Left forelimb (tissue), 1 donor: ENCODE results near the gene PSD4.
A peak's percentile ranks its signal among the peaks of the same experiment; 100 is the strongest.

Source experiments
- DNase-seq: peaks from one replicate; pipeline ENCODE4 v3.0.0-alpha.2; 2018; ENCODE audit warnings: low spot score

PSD4 gene

DNA sequence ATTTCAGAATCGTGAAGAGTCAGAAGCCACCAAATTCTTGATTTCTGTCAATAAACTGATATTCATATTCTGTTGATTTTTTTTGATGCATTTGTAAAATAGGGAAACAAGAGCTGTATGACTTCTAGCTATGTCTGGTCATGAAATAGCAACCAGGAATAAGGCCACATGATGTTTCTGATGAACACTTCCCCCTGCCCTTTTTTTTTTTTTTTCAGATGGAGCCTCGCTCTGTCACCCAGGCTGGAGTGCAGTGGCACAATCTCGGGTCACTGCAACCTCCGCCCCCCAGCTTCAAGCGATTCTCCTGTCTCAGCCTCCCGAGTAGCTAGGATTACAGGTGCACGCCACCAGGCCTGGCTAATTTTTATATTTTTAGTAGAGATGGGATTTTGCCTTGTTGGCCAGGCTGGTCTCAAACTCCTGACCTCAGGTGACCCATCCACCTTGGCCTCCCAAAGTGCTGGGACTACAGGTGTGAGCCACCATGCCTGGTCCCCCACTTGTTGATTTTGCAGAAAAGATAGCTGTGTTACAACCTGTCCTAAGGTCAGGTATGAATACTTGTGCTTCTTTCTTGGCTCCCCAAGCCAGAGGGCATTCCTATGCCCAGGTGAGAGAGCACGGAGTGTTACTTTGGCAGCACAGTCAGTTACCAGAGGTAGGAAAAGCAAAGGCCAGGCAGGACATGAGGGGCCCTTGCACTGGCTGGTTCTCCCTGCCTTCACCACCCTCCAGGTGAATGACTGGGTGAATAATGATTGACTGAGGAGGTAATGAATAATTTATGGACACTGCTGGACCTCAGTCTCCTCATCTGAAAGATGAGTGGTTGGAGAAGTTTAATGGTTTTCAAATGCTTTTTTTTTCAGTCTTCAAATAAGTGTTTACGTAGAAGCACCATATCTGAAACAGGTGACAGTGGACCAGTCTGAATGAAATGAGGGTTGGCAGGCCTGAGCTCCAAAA is 65.4 kb downstream of the PSD4 start:
- no peak for DNase-seq

DNA sequence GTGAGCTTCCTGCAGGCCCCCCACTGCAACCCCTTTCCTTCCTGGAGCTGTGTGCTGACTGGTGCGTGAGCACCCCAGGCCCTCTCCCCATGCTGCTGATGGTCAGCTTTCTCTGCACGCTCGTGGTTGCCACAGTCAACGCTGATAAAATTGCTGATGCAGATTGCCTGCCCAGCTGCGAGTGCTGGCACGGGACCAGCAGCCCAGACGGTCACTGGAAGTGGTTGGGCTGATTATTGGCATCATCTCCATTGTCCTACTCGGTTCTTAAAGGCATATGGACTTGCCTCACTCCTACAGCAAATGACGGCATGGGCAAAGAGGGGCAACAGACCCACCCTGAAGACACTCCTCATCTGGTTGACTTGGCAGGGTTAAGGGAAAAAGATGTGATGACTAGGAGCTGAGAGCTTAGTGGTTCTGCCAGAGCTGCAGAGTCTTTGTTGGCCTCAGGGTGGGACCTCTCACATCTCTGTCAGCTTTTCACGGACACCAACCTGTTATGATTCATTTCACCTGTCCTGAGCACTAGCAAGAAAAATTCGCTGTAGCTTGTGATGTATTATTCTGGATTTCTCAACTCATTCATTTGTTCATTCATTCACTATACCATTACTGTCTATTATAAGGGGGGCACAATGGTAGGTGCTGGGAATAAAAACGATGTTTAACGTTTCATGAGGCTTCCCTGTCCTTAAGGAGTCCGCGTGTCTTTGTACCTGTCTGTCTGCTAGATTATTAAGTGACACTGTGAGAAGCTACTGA is 66.6 kb downstream of the PSD4 start:
- DNase-seq, result peak; percentile 86

DNA sequence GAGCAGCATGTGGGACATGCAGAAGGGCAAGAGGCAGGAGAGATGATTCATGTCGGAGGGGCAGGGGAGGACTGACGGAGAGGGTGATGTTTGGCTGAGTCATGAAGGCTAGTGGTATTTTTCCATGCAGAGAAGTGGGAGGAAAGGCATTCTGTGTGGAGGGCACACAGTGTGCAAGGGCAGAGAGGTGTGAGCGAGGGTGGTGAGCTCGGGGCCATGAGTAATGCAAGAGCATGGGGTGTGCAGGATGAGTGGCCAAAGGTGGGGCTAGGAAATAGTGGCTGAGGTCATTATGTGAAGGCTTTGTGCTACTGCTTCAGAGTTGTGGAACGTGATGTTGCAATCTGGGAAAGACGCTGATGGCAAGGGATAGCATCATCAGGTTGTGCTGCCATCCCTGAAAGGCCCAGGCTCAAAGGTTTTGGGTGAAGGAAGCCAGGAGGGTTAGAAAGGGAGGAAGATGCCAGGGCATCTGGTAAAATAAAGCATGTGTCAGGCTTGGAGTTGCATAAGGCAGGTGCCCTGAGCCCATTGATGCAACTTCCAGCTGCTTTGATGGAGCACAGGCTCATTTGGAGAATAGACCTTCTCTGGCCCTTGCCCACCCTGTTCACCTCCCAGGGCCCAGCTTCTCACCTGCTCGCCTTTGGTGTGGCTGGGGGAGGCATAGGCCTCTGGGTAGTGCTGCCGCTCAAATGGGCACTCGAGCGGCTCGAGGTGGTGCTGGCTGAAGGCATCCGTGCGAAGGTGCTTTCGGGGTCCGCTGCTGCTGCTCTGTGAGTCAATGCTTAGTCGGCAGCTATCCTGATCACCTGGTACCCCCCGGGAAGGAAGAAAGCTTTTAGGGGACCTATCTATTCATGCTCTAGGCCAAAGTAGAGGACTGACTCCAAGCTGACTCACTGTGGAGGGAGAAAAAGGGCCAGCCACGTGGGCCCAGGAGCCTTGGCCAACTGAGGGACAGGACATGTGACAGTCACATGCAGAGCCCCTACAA is 67.4 kb downstream of the PSD4 start:
- DNase-seq, result no peak

DNA sequence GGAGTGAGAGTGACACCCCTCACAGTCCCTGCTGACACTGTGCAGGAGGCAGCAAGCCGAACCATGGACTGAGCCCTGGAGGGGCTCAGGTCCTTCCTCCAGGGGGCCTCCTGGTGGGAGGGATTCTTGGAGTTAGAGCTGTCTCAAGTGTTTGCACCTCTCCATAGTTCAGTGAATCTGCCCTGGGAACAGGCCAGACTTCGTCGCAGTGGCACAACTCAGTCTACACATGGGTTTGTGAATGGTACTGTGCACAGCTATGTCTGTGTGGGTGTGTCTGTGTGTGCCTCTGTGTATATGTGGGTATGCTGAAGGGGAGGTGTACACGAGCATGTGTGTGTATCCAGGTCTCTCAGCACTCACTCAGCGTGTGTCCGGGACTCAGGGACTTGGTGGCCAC is 68.6 kb downstream of the PSD4 start:
- DNase-seq, result no peak

DNA sequence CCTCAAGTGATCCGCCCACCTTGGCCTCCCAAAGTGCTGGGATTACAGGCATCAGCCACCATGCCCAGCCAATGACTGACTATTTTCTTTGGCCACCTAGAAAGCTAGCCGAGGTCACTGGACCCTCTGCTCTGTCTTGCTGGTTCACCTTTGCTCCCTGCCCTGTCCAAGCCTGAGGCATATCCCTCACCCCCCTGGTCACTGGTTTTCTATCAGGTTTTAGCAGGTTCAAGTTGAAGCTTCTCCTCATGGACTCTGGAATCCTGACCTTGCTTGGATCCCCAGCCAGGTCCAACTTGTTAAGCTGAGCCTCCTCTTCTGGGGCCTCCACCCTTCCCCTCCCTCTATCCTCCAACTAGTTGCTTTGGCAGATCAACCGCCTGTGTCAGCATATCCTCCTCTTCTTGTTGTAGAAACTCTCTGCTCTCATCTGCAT is 71.5 kb downstream of the PSD4 start:
- no peak for DNase-seq

DNA sequence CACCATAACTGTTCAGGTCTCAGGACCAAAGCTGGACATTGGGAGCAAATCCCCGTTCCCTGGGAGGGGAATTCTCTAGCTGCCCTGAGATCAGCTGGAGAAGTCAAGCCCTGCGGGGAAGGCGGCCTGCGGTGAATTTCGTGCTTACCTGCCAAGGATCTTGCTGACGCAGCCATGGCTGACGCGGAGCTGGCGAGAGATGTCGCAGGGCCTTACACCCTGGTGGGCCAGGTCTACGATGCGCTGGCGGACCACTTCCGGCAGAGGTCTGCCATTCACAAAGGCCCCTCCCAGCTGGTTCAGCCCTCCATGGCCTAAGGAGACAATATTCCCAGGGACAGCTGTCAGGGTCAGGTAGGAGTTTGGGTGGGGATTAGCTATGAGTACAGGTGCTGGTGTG is 72.8 kb downstream of the PSD4 start:
- DNase-seq, result no peak

DNA sequence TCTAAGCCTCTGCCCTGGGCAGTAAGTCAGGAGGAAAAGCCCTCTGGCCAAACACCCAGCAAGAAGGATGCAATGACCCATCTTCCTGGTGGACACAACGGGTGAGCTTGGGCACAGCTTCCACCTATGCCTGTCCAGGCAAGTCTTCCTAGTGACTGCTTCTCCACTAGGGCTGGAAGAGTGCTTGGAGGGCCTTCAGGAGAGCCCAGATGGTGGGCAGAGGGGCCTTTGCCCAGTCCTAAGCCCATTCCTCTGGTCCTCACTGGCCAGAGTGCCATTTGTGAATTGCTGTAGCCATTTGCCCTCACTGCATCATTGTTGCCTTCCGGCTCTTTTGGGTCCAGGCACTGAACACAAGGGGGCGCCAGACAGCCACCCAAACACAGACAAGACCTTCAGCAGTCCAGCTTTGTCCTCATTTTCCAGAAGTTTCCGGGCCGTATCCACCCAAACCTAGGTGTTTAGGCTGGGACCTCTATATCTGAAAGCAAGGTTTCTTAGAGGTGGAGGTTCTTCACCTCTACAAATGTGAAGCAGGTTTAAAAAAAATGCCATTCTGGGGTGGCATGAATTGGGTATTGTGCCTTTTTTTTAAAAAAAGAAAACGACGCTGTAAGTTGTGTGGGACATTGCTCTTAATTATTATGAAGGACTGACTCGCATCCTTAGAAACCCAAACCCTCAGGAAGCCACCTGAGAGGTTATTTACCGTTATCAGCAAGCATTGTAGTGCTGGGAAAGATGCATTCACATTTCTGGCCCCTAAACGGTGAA is 75.4 kb downstream of the PSD4 start:
- peak; percentile 82 for DNase-seq

DNA sequence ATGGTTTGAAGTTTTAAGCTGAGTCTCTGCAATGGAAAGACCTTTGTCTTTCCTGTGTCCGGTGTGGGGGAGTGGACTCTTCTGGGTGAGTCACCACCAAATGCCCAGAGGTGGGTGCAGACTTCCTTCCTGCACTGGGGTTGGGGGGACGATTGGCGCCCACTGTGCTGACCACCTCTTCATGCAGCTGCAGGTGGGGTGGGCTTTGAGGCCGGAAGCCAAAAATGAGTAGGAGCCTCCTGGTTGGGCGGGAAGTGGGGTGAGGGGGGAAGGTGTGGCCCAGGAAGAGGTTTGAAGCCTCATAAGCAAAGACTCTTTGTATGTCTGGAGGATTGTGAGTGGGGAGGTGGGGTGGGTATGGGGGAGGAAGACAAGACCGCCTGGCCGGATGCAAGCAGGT is 77.3 kb downstream of the PSD4 start:
- no peak for DNase-seq

DNA sequence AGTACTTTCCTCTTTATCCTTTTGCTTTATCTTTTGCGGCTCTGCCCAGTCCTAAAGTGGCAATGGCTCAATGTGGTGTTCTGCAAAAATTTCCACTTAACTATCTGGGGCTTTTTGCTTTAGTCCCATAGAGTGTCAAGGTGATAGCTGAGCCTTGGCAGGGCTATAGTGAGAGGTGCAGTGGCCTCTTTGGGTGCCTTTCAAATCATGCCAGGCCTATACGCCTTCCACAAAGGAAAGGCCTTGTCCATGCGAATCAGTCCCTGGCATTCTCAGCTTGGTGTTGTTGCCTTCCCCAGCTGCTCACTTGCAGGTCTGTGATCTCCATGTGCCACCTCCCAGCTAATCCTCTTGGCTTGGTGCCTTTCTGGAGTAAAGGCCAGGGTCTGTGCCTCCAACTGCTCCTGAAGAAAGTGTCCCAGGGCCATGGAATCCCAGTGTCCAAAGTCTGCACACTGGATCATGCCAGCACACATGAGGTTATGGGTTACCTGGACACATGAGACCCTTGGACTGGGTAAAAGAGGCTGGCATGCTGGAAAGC is 78.3 kb downstream of the PSD4 start:
- DNase-seq, result no peak

DNA sequence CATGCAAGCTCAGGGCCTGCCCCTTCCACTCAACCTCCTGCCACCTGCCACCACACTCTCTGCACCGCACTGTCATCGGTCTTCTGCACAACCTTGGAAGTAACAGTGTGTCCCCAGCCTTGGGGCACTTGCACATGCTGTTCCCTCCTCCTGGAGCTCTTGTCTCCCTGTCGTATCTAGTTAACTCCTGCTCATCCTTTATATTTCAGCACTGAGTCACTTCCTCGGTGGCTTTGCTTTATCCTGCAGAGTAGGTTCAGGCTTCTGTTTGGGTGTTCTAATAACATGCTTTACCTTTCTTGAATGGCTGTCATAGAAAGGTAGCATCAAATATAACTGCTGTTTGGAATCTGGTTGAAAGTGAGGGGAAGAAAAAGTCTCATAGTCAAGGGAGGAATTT is 79.7 kb downstream of the PSD4 start:
- no peak for DNase-seq

DNA sequence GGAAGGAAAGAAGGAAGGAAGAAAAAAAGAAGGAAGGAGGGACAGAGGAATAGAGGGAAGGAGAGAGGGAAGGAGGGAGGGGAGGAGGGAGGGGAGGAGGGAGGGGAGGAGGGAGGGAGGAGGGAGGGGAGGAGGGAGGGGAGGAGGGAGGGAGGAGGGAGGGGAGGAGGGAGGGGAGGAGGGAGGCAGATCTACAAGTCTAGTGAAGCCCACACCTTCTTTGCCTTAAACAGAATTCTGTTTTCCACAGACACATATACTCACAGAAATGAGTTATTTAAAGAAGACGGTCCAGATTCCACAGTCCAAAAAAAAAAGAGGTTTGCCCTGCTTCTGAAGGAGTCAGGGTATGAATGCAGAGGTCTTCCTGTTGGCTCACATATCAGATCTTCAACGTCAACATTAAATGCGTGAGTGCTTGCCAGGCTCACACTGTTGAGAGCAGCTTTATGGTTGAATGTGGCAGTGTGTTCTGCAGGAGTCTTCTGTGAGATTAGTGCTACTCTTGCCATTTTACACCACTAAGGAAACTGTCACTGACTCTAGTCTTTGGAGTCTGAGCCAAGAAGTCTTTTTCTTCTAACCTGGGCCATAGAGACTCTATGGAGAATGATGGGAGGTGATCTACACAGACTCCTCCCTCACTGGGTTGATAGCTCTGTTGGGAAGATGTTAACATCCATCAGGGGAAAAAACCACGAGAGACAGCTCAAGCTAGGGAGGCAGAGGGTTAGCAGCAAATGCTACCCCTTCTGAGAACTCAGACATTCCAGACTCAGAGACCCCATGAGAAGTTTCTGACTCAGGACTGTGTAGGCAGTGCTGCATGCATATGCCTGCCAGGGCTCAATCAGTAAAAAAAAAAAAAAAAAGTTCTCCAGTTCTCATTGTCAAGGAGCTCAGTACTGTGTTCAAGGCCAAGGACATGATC is 81.6 kb downstream of the PSD4 start:
- DNase-seq, result no peak

DNA sequence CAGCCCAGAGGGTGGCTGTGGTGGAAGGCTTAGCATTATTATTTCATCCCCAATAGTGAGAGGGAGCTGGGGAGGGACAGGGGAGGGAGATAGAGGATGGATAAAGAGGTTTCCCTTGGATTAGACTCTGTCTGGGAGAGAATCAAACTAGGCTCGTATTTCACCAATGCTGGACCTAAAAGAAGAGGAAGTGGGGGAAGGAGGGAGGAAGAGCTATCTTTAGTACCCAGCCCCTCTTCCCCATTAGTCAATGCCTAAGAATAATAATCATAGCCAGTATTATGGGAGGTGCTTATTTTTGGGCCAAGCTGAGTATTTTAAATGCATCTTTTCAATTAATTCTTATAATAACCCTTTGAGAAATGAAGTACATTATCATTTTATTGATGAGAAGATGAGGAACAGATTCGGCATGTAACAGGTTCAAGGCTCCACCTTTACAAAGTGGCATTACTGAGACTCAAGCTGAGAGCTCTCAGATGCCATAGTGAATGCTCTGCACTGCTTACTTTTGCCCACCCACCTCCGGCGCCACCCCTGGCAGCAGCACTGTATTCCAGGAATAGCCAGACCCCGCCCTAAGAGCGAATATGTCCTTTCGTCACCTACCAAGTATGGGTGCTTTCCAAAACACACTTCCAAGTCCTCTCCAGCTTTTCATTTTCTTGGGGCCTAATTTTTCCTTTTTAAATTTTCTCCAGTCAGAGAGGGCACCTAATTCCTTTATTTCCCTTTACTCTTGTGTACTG is 83.9 kb downstream of the PSD4 start:
- no peak for DNase-seq

DNA sequence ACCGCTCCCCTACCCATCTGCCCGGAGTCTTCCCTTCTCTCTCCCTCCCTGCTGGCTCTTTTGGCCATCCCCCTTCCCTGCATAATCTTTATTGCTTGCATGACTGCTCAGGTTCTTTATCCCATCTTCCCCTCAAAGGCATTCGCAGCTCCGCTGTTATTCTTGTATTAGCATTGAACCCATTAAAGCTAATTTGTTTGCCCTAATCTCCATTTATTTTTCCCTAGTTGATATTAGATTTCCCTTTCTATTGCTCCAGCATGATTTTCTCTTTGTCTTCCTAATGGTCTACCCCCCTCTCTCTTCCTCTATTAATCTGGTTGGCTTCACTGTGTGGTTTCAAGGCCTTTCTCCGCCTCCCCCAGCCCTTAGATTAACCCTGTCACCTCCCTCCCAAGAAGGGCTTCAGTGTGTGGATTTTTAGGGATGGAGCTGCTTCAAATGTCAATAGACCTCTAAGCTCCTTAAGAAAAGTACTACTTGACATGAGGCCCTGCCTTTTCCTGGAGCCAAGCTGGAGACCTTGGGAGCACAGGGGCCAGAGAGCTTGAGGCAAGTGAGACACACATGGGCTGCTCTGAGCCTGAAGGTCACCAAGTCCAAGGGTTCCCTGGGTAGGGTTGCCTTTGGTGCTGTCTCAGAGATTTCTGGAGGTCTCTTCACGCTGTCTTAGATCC is 84.8 kb downstream of the PSD4 start:
- no peak for DNase-seq
